Measurements from ENCODE around the gene RAI1.
"Not testable (repeated sequence)": the region's sequence is repeated elsewhere in the genome, so short reads cannot be mapped to it uniquely, and the experiment has no call there.

Gene RAI1

DNA sequence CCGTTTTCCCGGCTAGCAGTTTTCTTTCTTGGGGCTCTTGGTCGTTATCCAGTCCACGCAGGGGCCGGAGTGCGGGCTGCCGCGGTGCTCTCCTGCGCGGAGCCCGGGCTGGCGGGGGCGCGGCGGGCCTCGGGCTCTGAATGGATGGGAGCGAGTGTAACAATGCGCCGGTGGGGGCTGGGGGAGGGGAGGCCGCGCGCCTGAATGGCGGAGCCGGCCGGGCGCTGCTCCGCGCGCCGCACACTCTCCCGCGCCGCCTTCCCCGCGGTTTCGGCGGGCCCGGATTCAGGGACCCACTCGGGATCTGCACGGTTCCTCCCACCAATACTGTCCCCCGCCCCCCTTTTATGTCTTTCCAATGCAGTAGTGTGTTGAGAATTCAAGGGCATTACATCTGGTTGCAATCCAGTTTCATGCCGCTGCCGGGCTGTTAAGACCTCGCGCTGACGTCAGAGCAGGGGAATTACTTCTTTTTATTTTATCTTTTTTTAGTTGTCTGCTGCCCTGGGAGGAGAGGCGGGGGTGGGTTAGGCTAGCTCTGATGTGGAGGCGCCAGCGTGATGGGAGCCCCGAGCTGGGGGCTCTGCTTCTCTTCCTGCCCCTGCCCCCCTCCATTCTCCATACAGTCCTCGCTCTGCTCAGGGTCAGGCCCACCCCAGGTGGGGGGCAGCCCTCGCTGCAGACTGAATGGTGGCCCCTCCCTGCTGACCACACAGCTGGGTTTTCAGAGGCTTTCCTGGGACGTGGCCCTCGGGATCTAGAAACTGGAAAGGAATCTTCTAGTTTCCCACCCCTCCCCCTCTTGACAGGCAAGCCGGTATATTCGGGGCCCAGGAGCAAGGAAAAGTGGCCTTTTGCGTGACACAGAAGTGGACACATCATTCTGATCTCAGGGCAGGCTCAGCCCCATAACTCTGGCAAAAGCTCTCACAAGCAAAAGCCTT is 1.8 kb downstream of the RAI1 start:
- peak; percentile 68 to 70 for DNase-seq

DNA sequence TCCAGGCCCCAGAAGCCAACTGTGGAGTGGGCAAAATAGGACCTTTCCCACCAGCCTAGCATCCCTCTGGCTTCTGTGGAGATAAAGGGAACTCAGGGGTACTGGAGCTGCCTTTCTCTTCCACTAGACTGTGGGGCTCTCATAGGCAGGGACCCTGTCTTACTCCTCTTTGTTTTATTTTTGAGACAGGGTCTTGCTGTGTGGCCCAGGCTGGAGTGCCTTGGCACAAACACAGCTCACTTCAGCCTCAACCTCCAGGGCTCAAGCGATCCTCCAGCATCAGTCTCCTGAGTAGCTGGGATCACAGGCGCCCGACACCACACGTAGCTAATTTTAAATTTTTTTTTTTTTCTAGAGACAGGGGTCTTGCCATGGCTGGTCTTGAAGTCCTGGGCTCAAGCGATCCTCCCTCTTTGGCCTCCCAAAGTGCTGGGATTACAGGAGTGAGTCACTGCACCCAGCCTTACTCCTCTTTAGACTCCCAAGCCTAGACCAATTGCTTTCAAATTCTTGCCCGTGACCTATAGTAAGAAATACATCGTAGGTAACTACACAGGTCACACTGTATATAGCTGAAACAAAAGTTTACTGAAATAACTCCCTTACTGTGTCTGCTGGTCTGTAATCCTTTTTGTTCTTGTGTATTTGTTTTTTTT is 2.6 kb downstream of the RAI1 start:
- DNase-seq = no peak

- no peak for DNase-seq
Measured at GRCh38 chr17:17684906-17685774, 3.9 kb downstream of the RAI1 start.

DNA sequence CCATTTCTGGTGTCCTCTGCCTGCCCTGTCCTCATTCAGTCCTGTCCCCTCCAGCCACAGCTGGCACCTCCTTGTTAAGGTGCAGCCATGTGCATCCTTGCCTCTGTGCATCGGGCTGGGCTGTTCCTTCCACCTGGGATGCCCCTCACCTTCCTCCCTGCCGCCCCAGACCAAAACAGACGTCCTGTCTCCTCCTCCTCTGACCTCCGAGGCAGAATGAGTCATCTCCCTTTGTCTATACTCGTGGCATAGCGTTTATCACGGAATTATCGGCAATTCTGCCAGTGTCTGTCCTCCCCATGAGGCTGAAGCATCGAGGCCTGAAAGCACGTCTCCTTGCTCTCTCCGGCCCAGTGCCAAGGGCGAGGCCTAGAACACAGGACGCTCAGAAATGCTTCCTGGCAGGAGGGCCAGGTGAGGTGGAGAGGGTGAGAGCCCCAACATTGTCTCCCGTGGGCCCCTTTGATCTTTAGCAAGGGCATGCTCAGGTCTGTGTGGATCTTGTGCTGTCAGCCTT is 4.6 kb downstream of the RAI1 start:
- no peak for DNase-seq

DNA sequence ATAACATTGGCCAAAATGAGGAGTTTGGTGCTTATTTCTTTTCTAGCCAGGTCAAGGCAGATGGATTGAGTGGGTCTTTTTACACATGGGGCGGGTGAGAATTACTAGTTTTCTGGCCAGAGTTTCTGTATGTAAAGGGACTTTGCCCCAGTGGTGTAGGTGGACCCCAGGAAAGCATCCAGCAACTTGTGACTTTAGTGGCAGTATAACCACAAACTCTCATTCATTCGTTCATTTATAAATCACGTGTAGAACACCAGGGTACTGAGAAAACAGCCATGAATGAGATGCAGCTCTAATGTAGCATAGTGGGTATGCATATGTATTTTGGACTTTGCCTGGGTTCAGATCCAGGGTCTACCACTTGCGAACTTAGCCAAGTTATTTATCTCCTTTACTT is 8.1 kb downstream of the RAI1 start:
- no peak for DNase-seq

DNA sequence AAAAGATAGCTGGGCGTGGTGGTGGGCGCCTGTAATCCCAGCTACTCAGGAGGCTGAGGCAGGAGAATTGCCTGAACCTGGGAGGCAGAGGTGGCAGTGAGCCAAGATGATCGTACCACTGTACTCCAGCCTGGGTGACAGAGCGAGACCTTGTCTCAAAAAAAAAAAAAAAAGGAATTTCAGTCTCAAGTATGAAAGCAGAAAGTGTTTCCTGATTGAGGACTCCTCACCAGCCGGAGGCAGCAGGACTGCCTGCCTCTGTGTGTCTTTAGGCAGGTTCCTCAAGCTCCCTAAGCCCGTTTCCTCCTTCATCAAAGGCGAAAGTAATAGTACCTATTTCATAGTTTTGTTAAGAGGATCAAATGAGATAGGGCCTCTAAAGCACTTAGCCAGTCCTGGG is 9.0 kb downstream of the RAI1 start:
- not testable (repeated sequence) for DNase-seq

DNA sequence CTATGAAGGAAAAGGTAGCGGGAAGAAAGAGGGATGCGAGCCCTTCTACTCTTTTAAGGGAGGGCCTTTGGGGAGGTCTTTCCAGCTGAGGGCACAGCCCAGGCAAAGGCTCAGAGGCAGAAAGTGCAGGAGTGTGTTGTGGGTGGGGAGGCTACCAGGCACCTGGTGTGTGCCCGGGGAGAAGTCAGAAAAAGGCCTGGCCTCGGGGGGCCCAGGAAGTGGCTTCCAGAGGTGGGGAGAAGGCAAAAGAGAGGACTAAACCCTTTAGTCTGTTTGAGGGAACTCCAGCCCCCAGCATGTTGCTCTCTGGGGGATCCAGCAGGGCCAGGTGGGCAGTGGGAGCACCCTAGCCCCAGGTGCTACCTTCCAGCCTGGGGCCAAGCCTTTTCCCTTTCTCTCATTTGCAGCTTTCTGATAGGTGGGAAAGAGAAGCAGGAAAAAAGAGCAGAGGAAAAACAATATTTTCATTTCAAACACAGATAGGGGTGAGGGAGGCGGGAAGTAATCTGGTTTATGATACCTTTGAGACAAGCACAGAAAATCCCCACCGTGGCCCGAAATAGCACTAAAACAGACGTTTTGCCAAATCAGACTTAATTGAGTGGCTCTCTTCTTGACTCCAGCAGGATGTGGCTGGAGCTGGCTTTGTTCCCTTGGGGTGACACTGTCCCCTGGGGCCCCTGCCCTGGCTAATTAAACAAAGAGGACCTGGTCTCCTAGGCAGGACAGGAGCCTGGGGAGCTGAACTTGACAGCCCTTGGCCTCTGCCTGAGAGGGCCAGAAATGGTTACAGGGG is 10.4 kb downstream of the RAI1 start:
- DNase-seq = no peak

DNA sequence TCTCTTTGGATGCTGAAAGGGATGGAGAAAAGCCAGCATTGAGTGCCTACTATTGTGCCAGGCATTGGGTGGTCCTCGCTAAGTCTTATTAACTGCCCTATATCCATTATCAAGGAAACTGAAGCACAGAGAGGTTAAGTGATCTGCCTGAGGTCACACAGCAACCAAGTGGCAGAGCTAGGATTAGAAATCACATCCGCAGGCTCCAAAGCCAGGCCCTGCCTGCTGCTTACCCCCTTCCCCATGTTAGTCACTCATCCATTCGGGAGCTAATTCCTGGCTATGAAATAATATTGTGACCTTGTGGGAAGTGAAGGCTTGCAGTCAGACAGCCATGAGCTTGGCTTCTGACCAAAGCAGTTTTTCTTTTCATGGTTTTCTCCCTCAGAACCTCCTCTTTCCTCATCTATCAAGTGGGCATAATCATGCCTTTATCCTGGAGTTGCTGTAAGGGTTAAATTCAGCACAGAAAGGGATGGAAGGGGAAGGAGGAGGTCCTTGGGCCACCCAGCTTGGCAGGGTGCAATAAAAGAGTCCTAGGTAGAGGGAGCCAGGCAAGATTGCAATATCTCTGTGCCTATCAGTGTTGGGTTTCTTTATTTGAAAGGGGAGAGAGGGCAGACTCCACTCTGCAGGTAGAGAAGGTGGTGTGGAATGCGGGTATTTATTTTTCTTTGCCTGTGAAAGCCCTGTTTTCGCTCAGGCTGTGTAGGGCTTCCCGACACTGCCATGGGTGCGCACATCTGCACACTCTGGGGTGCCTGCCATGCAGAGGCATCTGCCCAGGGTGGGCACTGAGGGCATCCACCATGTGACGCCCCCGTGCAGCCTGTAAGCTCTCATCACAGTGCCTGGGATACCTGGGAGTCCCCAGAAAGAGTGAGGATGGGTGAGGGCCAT is 11.3 kb downstream of the RAI1 start:
- DNase-seq = no peak

DNA sequence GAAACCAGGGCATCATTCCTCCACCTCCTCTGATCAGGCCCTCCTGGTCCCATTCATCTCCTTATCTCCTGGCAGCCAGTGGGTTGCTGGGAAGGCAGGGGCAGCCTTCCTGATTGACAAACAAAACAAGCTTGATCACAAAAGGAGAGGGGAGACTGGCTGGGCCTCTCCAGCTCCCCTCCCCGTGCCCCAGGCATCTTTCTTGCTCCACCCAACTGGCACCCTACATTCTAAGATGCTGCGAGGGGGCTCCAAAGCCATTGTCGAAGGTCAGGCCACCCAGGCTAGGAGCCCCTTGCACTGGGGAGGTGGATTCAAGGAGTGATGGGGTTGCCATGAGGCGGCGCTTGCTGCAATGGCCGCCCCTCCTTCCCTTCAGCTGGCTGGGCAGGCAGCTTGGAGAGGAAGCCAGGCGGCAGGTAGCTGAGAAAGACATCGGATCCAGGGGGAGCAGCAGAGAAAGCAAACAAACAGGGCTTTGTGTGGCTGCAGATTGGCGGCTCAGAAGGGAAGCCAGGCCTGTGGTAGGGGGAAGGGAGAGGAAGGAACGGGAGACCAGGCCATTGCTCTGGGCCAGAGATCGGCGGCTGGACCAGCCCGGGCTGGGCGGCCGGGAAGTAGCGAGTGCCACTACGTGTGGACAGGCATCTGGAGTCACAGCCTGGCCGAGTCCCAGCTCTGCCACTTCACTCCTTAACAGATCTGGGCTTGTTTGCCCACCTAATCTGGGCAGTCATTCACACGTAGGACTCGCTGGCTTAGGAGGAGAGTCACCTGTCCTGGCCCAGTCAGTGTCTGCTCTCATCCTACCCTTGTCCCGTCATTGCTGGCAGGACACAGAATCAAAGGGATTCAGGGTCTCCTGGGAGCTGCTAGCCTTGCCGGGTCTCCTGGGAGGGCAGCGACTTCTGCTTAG is 12.3 kb downstream of the RAI1 start:
- DNase-seq = peak in 1 of 2 donors; percentile 16

DNA sequence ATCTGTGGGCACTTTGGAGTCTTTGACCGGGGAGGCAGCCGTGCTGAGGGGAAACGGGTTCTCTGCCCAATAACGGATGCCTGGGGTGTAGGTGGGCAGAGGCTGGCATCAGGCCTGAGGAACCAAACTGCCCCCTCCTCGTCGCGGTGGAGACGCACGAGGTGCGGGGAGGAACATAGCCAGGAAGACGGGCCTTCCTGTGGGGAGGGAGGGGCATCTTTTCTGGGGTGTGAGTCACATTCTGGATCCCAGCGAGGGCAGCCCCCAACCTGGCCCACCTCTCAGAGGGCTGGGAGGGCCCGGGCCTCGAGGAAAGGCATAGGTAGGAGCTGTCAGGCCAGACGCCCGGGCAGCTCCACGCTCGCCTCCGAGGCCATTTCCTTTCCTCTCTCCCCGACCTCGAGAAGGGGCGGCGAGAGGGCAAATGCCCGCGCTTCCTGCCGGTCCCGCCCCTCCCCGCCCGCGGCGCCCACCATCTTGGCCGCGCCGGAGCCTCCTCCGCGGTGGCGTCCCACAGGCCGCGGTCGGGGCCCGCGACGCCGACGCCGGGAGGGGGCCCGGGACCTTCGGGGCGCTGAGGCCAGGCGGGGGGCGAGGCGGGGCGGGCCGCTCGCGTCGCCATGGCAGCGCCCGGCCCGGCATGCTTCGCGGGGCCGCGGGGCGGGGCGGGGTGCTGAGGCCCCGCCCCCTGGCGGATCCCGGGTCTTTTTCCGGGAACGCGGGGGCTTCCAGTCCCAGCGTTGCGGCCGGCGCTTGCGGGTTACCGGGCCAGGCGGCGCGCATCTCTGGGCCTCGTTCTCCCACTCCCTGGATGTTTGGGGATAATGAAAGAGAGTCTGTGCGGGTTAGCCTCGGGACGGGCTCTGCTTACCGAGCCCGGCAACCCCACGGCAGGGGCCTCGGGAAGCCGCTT is 13.2 kb downstream of the RAI1 start:
- peak; percentile 72 to 75 for DNase-seq

DNA sequence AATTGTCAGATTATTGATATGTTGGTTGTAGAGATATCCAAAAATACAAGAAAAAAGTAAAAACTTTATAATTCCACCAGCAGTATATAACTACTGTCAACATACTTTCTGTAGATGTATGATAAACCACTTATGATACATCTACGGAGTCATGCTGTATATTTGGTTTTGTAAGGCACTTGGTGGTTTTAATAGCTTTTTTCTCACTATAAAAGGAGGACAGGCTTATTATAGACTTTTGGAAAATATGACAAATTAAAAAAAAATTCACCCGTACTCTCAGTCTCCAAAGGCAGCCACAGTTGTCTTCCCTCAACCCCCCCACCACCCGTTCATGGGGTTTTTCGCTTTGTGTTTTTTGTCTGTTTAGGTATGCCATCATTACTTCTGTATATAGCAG is 14.8 kb downstream of the RAI1 start:
- peak in 1 of 2 donors; percentile 21 for DNase-seq

DNA sequence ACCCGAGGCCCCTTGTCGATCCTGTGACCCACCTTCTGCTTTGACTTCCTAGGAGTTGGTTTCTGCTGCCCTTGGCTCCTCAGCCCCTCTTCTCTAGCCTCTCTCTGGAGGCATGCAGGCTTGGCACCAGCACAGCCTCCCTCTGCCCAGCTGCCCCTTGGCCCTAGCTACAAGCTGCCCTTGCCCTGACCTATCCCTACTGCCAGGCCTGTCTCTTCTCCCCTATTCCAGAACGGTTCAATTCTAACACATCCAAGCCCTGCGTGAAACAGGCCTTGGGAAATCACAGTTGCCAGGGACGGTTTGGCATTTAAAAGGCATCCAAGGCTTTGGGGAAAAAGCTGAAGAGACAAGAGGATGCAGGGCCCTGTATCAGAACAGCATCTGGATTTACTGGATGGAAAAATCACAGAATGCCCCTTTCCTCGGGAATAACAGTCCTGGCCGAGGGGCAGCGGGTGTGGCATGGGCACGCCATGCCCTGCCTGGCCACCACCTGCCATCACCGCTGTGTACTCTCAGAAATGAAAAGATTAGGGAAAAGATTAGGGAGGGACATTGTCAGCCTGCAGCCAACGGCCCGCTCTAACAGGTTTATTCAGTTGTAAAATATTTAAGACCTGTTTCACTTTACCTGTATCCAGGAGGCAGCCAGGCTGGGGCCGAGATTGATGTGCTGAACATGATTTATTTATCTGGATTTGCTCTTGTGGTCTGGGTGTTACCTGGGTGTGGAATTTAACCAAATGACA is 15.8 kb downstream of the RAI1 start:
- DNase-seq = no peak

DNA sequence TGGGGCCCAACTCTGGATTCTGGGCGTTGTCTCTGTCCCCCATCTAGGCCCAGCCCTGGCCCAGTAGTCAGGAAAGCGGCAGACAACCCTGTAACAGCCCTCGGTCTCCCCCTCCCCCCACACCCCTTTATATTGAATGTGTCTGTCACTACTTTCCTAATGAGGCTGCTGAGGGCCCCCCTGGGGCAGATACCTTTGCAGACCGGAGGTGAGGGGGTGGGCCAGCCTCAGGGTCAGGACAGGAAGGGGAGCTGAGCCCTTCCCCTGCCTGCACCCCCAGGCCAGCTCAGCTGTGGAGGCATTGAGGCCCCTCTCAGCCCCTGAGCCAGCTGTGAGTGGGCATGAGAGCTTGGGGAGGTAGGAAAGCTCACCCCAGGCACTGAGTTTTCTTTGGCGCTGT is 17.1 kb downstream of the RAI1 start:
- no peak for DNase-seq

- no peak for DNase-seq
Measured at GRCh38 chr17:17698869-17699351, 17.7 kb downstream of the RAI1 start.

DNA sequence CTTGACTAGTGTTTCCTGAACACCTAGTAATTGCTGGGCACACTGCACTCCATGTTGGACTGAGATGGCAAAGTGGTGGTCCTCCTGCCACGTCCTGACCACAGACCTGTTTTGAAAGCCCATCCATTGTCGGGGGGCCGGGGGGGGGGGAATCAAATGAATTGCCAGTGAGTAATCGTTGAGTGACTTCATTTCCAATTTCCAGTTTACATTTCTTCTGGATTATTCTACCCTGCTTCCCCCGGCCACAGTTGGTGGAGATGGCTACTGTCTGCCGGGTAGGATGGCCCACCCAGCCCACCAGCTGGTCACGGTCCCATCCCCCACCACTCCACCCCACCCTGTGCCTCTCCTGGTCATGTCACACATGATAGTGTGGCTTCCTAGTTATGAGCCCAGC is 18.2 kb downstream of the RAI1 start:
- no peak for DNase-seq

DNA sequence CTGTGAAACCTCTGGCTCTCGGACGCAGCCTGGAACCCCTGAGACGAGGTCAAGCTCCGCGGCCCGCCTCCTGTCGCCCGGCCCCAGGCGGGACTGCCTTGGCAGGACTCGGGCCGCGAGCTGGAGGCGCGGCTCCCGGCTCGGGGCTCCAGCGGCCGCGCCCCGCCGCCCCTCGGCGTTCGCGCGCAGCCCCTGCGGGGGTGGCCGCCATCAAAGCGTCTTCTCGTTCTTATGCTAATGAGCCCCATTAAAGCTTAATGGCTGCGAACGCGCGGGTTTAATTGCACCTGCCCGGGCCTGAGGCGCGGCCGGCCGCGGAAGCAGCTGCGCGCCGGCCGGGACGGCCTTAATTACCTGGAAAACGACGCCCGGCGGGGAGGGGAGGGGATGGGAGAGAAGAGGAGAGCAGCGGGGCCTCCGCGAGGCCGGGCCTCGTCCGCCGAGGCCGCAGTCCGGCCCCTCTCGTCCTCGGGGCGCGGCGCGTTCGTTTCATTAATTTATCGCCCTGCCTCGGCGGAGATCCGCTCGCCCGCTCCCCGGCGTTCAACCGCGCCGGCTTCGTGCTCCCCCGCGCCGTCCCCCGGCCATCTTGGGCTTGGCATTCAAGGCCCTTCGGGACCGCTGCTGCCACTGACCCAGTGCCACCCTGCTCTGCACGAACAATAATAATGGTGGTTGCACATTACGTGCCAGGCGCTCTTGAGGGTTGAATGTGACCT is 19.2 kb downstream of the RAI1 start:
- DNase-seq = no peak

DNA sequence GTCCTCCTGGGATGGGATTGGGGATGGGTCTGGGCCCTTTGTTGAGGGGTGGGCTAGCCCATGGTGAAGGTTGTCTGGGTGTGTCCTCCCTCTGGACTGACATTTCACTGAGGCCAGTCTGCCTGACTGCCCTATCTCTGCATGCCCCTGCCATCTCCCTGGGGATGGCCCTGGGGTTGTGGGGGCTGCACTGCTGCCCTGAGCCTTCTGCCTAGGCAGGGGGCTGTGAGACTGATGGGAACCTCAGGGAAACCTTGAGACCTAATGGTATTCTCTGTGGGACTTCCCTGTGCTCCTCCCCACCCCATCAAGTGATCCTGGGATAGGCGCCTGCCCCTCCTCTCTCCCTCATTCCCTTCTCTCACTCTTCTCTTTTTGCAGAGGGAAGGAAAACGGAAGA is 19.9 kb downstream of the RAI1 start:
- no peak for DNase-seq

Data from activated CD4-positive, alpha-beta T cell treated with anti-CD3 and anti-CD28 coated beads for 4 hours (primary cell).